Endometrium (tissue), 2 donors: Measurements from ENCODE around the gene GTF2A1.
"Not testable (repeated sequence)": the region's sequence is repeated elsewhere in the genome, so short reads cannot be mapped to it uniquely, and the experiment has no call there.

Source experiments
- FAIRE-seq: peaks from 2 replicates; lab custom pipeline; 2012; peaks lifted over from hg19 to GRCh38; lab: Jason Lieb, UNC
- donor health status: control.
- donor health status: control.

GTF2A1 gene

DNA sequence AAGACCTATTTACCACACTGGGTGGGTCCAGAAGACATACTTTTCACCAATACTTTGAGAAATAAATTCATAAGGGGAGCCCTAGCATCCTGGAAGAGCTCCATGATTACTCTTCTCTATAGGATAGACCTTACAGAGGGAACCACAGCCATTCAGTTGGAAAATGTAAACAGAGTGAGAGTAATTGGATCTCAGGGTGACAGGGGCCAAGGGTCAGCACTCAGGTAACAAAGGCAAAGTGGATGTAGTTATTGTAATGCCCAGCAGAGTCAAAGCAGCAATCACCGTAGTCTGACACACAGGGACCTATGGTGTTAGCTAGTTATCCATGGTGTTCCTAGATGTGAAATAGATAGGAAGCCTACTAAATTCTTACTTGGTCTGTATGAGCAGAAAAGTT, 10.8 kb upstream of the GTF2A1 start:
- no peak for FAIRE-seq

DNA sequence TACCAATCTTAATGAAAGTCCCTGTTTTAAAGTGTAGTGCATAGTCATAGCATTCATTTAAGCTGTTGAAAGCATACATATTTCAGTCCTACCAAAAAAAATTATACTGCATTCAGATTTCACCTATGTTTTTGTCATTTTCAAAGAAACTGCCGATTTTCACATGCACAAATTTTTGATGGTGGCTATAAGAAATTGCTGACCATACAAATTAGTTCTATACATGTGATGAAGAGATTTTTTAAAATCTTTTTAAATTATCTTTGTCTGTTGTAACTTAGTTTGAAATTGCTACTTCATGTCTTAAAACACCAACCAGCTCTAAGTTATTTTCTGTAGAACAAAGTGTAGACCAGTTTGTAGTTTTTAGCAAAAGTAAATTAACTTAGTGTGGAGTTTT, 3.5 kb upstream of the GTF2A1 start:
- no peak for FAIRE-seq

DNA sequence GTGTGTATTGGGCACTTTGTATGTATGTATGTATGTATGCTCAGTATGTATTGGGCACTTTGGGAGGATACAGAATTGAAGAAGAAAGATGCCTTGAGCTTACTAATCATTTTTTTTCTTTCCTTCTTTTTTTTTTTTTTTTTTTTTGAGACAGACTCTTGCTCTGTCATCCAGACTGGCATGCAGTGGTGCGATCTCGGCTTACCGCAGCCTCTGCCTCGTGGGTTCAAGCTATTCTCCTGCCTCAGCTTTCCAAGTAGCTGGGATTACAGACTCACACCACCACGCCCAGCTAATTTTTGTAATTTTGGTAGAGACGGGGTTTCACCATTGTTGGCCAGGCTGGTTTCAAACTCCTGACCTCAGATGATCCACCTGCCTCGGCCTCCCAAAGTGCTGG, 3.0 kb upstream of the GTF2A1 start:
- FAIRE-seq, result not testable (repeated sequence)

DNA sequence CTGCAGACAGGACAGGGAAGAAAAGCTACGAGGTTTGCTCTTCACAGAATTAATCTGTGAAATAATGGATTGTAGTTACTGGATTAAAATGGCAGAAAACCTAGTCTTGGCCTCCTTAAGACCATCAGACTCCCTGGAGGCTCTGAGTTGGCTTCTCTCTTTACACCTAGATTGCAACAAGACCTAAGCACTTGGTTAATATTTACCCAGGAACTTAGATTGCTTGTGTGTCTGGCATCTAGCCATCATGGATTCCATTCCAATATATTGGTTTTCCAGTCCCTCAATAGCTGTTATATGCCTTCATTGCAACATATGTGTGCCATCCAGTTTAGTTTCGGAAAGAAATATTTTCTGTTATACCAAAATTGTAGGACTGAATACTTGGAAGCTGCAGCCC, 1.9 kb upstream of the GTF2A1 start:
- FAIRE-seq, result no peak

DNA sequence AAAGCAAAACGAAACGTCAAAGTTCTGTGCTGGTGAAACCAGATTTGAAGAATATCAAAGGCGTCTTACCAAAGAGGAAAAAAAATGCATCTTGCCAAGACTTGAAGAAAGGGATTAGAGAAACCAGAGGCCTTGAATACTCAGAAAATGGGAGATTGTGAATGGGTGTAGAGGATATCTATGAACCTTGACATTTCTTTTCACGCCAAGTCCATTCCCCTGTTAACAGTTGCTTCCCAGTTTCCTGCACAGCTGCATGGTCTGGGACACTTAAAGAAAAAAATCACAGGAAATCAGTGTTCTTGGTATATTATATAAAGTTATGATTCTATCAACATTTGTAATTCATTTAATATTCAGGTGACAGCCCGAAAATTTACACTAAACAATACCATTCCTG, 1.4 kb upstream of the GTF2A1 start:
- no peak for FAIRE-seq

DNA sequence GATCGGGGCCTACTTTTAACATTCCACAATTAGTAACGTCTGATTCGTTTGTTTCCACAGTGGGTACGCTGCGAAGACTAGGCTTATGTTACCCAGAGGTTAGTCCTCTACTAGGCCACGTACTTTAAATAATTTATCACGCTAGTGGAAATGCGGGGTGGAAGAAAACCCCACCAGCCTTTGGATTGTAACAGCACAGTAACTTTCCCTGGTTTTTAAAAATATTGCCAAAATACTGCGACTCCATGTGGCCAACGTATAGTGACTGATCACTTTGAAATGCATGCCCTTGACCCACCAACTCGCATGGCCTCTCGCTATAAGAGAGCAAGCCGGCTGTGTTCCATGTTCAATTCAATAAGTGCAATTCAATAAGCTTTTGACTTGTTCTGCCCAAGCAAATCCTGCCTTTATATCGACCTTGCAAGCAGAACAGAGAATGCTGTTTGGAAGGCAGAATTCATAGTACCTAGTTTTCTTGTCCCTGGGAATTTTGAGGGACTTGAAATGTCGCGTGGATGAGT, 882 bp upstream of the GTF2A1 start:
- no peak for FAIRE-seq

DNA sequence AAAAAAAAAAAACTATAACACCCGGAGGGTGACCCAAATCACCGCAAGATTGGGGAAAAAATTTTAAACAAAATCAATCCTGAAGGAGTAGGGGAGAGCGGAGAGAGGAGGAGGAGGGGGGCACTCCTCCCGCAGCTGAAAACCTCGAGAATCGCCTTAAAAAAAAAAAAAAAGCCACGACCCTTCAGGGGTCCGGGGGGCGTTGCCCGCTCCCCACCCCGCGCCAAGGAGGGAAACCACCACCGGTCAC, 254 bp downstream of the GTF2A1 start:
- FAIRE-seq, result no peak

DNA sequence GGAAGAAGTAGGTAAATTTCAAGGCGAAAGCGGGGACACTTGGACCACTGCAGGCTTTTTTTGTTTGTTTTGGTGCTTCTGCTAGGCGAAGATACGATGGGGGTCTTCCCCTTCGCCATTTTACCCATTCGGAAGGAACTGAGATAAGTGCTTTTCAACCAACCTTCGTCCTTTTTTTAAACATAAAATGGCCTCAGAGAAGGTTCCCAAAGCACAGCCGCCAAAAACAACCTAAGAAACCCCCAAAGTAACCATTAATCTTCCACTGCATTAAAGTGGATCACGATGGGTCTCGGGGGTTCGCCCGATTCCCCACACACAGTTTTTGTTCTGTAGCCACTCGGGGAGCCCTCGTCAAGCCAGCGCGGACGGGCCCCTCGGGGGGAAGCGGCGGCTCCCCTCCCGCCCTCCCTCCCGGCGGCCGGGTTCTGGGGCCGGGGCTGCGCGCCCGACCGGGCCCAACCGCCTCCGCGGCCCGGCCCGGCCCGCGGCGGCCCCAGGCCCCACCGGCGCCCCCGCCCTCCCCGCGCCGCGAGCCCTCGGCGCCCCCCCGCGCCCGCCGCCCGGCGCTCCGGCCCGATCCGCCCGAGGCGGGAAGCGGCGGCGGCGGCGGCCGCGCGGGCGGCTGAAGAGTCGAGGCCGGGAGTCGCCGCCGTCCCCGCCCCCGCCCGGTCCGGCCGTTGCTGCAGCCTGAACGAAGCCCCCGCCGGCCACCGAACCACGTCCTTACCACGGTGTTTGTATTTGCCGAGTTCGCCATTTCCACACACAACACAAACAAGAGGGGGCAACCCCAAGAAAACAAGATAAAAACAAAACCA, 790 bp downstream of the GTF2A1 start:
- FAIRE-seq, result no peak

DNA sequence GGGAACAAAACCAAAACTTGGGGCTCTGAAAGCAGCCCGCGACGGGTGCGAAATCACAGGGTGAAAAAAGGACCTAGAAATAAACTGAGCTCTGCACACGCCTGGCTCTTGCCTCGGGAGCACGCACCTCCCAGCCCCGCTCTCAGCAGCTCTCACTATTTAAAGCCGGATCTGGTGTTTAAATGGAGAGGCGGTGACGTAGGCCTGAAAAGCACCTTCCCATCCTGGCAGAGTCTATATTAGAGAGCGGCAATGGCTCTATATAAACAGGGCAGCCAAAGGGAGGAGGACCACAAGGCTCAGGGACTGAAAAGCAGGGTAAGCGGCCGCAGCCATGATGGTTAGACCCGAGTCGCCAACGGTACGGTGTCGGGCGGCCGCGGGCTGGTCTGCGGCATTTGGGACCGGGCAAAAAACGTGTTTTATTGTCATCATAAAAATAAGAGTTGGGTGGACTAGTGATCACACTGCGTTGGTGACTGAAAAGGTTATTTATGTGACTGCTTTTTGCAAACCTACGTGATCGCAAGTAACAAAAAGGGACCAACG, 1.5 kb downstream of the GTF2A1 start:
- FAIRE-seq, result peak; percentile 94

DNA sequence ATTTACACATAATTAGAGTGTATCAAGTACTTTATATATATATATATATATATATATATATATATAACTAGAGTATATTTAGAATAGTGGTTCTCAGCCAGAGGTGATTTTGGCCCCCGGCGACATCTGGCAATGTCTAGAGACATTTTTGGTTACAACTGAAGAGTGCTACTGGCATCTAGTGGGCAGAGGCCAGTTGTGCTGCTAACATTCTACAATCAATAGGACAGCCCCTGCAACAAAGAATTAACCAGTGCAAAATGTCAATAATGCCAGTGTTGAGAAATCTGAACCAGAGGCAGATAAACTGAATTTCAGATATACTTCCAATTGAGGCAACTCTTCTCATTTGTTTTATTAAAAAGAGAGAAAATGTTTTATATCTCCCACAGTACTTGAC, 8.9 kb downstream of the GTF2A1 start:
- no peak for FAIRE-seq

DNA sequence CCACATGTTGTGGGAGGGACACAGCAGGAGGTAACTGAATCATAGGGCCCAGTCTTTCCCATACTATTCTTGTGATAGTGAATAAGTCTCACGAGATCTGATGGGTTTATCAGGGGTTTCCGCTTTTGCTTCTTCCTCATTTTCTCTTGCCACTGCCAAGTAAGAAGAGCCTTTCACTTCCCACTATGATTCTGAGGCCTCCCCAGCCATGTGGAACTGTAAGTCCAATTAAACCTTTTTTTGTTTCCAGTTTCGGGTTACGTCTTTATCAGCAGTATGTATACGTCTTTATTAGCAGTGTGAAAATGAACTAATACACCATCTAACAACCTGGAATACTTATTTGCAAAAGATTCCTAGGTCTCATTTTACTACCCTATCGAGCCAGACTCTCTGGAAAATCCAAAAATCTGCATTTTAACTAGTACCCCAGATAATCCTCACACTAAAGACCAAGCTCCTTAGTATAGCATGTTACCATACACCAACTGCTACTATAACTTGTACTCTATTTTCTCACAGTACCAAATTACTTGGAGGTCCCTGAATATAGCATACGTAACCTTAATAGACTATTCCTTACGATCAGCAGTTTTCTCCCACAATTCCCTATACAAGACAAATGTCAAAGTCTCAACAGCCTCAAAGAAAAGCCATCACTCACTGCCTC, 11.5 kb downstream of the GTF2A1 start:
- FAIRE-seq, result no peak

DNA sequence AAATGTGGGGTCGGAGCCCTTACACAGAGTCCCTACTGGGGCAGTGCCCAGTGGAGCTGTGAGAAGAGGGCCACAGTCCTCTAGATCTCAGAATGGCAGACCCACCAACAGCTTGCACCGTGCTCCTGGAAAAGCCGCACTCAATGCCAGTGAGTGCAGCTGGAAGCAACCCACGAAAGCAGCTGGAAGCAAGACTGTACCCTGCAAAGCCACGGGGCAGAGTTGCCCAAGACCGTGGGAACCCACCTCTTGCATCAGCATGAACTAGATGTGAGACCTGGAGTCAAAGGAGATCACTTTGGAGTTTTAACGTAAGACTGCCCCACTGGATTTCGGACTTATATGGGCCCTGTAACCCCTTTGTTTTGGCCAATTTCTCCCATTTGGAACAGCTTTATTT, 12.3 kb downstream of the GTF2A1 start:
- FAIRE-seq, result no peak

DNA sequence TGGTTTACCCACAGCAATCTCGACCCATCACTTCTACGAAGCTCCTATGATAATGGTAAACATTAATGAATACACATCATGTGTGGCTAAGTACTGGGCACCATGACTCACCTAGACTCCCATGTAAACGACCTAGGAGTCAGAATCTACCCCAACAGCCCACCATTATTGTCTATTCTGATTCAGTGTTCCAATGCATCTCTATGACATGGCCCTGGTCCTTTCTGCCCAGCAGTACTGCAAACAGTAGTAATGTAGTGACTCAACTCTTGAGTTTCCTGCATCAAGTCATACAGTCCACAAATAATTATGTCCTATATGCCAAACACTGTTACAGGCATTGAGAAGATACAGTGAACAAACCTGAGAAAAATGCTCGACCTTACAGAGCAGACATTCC, 14.6 kb downstream of the GTF2A1 start:
- FAIRE-seq, result no peak

DNA sequence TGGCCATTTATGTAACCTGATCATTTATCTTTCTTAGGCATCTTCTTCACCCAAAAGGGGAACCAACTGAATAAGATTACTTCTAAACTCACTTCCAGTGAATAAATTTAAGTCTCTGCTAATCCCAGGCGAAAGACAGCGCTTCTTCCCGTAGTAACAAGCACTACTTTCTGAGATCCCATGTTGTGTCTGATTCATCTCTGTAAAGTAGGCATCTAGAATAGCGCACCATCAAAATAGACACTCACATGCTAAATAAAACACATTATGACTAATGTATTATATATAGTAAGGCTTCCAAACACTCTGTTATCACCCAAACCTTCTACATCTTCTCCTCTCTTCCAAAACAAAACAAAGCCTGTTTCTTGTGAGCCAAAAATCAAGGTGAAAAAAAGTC, 15.1 kb downstream of the GTF2A1 start:
- no peak for FAIRE-seq

DNA sequence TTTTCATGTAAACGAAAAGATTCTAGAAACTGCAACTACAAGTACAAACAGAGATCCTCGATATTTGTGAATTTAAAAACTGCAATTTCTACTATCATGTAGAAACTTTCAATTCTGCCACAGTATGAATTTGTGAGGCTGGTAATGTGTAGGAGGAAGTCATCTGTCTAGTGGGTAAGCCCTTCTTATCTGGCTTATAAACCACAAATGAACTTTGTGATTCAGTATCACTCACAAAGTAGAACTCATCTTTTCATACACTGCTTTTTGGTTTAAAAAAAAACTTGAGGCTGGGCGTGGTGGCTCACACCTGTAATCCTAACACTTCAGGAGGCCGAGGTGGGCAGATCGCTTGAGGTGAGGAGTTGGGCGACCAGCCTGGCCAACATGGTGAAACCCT, 20.7 kb downstream of the GTF2A1 start:
- FAIRE-seq, result no peak

DNA sequence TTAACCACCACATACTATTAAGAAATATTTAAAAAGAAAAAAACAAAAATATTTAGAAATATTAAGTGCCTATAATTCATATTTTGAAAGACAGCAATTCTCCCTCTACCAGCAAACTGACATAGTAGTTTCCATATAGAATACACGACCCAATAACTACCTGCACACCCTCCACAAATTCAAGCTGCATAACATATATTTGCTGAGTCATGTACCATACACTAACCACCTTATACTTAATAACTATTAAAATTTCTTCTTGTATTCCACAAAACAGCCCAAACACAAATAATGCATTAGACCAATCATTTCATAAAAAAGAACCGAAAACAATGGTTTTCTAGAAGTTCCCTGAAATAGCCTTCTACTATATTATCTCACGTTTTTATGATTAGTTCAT, 21.7 kb downstream of the GTF2A1 start:
- no peak for FAIRE-seq

DNA sequence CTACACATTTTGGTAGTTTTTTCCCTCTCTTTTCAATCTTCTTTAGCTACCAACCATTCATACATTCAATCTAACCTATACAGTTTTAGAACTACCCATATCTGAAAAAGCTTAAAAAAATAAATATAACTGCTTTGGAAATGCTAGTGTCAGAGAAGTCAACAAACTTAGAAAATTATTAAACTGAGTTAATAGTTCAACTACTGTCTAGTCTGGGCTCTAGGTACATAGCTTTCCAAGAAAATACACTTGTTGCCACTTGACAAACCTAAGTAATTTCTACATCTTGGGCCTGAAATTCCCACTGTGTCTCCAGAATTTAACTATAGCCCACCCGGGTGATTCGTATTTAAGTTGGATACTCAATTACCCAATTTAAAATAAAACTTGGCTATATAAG, 22.1 kb downstream of the GTF2A1 start:
- FAIRE-seq, result no peak

DNA sequence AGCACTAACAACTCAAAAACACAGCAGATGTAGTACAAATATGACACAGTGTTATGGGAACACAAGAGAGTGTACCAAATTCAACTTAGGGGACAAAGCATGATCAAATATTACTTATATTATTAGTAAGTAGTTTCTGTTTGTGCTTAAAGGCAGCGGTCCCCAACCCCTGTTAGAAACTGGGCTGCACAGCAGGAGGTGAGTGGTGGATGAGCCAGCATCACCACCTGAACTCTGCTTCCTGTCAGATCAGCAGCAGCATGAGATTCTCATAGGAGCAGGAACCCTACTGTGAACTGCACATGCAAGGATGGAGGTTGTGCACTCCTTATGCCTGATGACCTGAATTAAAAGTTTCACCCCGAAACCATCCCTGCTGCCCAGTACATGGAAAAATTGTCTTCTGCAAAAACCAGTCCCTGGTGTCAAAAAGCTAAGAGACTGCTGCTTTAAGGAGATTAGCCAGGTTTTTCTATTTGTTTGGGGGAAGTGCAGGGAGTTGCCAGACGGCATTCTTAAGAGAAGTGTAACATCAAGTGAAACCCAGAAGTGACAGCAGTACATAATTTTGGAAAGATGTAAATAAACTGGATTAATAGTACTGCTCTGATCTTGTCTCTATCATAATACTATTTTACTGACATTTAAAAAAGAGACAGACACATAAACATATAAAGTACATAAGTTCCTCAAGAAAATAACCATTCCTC, 26.7 kb downstream of the GTF2A1 start:
- FAIRE-seq, result no peak

DNA sequence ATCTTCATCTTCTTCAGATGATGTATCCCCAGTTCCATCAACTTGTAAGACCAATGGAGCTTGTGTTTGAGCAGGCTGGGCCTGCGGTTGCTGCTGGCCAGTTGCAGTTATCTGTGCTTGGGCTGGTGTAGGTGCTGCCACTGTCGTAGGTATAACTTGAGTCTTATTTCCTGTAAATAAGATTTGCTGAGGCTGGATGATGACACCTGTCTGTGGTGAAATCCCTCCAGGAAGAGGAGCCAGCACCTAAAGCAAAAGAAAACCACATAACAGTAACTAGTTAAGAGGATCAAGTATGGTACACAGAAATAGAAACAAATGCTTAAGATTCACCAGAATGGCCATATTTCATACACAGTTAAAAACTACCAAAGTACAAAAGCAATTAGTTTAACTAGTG, 28.2 kb downstream of the GTF2A1 start:
- no peak for FAIRE-seq

DNA sequence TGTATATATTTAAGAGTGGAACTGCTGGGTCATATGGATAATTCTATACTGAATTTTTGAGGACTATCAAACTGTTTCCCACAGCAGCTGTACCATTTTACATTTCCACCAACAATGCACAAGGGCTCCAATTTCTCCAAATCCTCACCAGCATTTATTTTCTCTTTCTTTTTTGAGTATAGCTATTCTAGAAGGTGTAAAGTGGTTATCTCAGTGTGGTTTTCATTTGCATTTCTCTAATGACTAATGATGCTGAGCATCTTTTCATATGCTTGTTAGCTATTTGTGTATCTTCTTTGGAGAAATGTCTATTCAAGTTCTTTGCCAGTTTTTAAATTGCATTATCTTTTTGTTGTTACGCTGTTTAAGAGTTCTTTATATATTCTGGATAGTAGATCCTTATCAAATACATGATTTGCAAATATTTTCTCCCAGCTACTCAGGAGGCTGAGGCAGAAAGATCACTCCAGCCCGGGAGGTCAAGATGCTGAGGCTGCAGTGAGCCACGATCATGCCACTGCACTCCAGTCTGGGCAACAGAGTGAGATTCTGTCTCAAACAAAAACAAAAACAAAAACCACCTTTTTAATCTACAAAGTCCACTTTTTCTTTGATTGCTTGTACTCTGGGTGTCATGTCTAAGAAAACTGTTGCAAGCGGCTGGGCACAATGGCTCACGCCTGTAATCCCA, 32.8 kb downstream of the GTF2A1 start:
- no peak for FAIRE-seq

DNA sequence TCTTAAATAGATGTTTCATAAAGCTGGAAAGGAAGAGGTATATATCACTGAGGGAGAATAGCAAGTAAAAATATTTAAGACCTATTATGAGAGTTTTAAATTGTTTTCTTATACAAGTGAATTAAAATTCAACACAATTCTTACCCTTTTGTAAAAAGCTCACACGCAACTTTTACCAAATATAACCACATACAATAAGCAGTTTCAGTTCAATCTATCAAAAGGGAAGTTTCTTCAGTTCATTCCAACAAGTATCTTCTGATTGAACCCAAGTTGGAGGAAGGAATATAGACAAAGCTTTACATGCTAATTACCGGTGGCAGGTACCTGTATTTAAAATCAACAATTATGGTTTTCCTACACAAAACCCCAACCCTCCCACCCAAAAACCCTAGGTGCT, 41.1 kb downstream of the GTF2A1 start:
- FAIRE-seq, result no peak

DNA sequence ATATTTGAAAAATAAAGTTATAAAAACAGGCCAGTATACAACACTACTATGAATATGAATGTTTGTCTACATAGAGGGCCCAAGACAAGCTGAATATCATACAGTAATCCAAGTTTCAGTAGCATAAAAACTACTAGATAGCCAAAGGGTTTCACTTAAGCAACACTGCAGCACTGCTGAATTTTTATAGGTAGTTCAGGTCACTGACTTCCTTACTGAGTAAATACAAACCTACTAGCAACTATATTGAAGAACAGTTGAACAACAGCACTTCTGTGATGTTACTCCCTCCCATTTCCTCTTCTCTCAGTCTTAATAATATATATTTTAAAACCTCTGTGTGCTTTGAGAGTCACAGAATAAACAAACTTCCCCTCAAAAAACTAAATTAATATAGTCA, 42.7 kb downstream of the GTF2A1 start:
- no peak for FAIRE-seq

DNA sequence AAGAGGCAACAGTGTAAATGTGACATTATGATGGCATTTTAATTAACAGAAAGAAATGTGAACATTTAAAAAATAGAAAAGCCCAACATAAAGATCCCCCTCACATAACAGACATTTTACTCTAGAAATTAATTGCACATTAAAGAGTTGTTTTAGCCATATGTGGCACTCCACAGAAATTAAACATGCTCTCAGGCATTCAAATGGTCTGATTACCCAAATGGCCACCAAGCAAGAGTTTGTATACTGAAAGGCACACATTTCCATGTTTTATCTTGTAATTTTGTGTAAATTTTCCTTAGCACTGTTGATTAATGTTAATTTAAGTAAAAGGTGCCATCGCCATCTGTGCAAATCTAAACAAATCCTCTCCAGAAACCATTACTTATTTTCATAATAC, 43.5 kb downstream of the GTF2A1 start:
- FAIRE-seq, result no peak
